HG03342 (cell line): ENCODE measurements around the gene CLEC12A.

ENCODE experiments used
- ATAC-seq: cut with Tn5 transposase; IDR thresholded peaks from one replicate; pipeline ENCODE4 v1.9.1; 2021; ENCODE audit warnings: mild to moderate bottlenecking, moderate library complexity; ENCODE audit not compliant: unreplicated experiment

The CLEC12A gene

DNA sequence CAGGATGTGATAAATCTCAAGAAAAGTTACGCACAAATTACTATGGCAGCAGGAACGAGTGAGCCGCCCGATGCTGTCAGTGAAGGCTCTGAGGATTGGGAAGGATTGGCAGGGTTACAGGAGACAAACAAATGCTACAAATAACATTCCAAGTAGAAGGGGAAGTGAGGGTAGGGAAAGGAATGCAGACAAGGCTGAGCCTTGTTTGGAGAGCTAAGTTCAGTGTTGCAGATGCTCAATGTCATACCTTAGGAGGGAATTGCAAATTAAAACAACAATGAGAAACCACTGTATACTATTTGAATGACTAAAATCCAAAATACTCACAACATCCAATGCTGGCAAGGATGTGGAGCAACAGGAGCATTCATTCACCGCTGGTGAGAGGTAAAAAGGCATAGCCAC lies 60.6 kb downstream of the CLEC12A start:
- no peak for ATAC-seq

DNA sequence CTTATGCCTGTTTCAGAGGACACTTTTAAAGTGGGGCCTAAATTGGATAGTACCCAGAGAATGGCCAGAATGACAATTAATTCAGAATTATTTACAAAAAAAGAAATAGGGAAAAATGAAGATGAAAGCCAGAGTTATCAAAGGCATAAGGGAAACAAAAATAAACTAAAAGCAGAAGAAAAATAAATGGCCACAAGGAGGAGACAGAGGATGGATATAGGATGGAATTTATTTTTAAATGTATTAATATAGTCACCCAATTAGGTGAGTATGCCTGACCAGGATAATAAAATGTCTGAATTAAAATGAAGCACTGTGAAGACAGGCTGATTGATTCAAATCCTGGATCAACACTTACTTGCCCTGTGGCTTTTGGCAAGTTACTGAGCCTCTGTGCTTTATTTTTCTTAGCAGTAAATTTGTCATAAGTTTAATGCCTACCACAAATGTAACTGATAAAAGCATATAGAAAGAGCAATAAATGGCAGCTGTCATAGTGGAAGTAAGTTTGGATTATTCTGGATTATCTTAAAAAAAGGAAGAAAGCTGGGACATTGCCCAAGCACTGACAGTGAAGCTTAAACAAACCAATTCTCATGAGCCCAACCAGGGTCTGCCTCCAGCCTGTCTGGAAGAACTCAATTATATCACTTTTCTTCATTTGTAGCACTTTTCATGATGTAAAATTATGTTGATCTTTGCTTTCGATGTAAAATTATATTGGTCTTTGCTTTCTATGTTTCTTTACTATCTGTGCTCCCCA lies 62.8 kb downstream of the CLEC12A start:
- ATAC-seq, result no peak
